ENCODE measurements around the gene MDH2.

DNA sequence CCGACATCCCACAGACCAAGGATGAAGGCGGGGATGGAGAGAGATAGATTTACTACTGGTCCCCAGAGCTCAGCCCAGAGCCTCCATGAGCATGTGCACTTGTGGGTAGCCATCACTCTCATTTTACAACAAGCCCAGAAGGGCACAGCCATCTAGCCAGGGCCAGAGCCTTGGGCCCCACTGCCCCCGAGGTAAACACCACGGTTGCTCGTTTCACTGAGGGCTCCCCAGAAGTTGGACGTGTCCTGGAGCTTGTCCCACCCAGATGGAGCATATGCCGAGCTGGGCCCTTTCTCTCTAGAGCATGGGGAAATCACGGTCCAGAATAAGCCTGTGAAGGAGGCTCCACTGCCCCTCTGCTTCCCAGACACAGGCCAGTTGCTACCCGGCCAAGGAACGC is 44.6 kb upstream of the MDH2 start:
- TF ChIP-seq CTCF (conservative IDR thresholded peaks at IDR 0.05; ENCODE audit: low read depth in 2 of 2) (no peak), ZNF331 (CRISPR knock-in tag; IDR thresholded peaks at IDR 0.05; ENCODE audit: low read depth) (no peak), POLR2AphosphoS5 (IDR thresholded peaks at IDR 0.05; ENCODE audit: low read depth) (no peak), EZH2 (IDR thresholded peaks at IDR 0.05; ENCODE audit: low read depth, unreplicated experiment) (no peak), EZH2phosphoT487 (IDR thresholded peaks at IDR 0.05; ENCODE audit: unreplicated experiment) (no peak)
- TF ChIP-seq, protein P1, sequence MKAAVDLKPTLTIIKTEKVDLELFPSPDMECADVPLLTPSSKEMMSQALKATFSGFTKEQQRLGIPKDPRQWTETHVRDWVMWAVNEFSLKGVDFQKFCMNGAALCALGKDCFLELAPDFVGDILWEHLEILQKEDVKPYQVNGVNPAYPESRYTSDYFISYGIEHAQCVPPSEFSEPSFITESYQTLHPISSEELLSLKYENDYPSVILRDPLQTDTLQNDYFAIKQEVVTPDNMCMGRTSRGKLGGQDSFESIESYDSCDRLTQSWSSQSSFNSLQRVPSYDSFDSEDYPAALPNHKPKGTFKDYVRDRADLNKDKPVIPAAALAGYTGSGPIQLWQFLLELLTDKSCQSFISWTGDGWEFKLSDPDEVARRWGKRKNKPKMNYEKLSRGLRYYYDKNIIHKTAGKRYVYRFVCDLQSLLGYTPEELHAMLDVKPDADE (IDR thresholded peaks at IDR 0.05): no peak
